Liver (tissue), 3 donors: Measurements from ENCODE around the gene NUP214.

ENCODE experiments used
- ATF3 ChIP-seq: IDR thresholded peaks from 2 replicates; pipeline ENCODE4 v1.6.1; 2016; ENCODE audit warnings: antibody characterized with exemption
- CTCF ChIP-seq: fragments of 150-350 bp; IDR thresholded peaks from 2 replicates; pipeline ENCODE4 v1.5.1; 2017; ENCODE audit warnings: improper control_type of control experiment, low read depth, low read length; ENCODE audit not compliant: missing input control
- FOXA1 ChIP-seq: IDR thresholded peaks from 2 replicates; pipeline ENCODE4 v1.6.1; 2016; ENCODE audit warnings: antibody characterized with exemption
- GABPA ChIP-seq, 2 donors: IDR thresholded peaks in 1 of 2; conservative IDR thresholded peaks in 1 of 2; 2 replicates each; pipeline ENCODE4 v1.6.1; 2016; ENCODE audit warnings: antibody characterized with exemption in 2 of 2, mild to moderate bottlenecking in 1 of 2, moderate library complexity in 1 of 2
- RAD21 ChIP-seq, 2 donors: IDR thresholded peaks; 2 replicates each; pipeline ENCODE4 v1.6.1; 2016; ENCODE audit warnings: antibody characterized with exemption in 2 of 2, mild to moderate bottlenecking in 2 of 2
- REST ChIP-seq: IDR thresholded peaks from 2 replicates; pipeline ENCODE4 v1.6.1; 2016; ENCODE audit warnings: antibody characterized with exemption, mild to moderate bottlenecking
- SP1 ChIP-seq: IDR thresholded peaks from 2 replicates; pipeline ENCODE4 v1.6.1; 2018; ENCODE audit warnings: antibody characterized with exemption, mild to moderate bottlenecking
- TAF1 ChIP-seq: conservative IDR thresholded peaks from 2 replicates; pipeline ENCODE4 v1.6.1; 2016; ENCODE audit warnings: antibody characterized with exemption, mild to moderate bottlenecking
- donor health status: healthy.
- donor health status: healthy.

- no peak for TF ChIP-seq FOXA1
- no peak for TF ChIP-seq TAF1
- no peak for TF ChIP-seq CTCF
- TF ChIP-seq RAD21 (IDR thresholded peaks at IDR 0.05), result no peak
- no peak for TF ChIP-seq SP1
- TF ChIP-seq REST, result no peak
- TF ChIP-seq ATF3, result no peak
- no peak for TF ChIP-seq GABPA (IDR thresholded peaks at IDR 0.05 in 1 of 2, conservative IDR thresholded peaks at IDR 0.05 in 1 of 2)
These were observed 423 bp upstream of the NUP214 start for GRCh38 chr9:131125038-131125287.
